GM04504 (cell line): ENCODE results near the gene ADAMTS3.
"Not testable (repeated sequence)": the region's sequence is repeated elsewhere in the genome, so short reads cannot be mapped to it uniquely, and the experiment has no call there.

Experiments used
- DNase-seq: peaks from one replicate; pipeline ENCODE4 v3.0.0-alpha.2; 2012; ENCODE audit warnings: low read depth

The ADAMTS3 gene

GRCh38 chr4:72471816-72472215 is 97.2 kb downstream of the ADAMTS3 start:
- DNase-seq: no peak

GRCh38 chr4:72468904-72469502 is 100.0 kb downstream of the ADAMTS3 start:
- DNase-seq: no peak

- DNase-seq: no peak
Measured at GRCh38 chr4:72467633-72468032, 101.4 kb downstream of the ADAMTS3 start.

GRCh38 chr4:72463724-72464123 is 105.3 kb downstream of the ADAMTS3 start:
- DNase-seq: no peak

GRCh38 chr4:72457158-72457557 is 111.9 kb downstream of the ADAMTS3 start:
- DNase-seq: no peak

- no peak for DNase-seq
Measured at GRCh38 chr4:72451349-72451748, 117.7 kb downstream of the ADAMTS3 start.

GRCh38 chr4:72449705-72450104 is 119.3 kb downstream of the ADAMTS3 start:
- DNase-seq: no peak

- no peak for DNase-seq
Measured at GRCh38 chr4:72448231-72448630, 120.8 kb downstream of the ADAMTS3 start.

GRCh38 chr4:72446353-72447055 is 122.5 kb downstream of the ADAMTS3 start:
- DNase-seq: no peak

GRCh38 chr4:72444092-72444491 is 124.9 kb downstream of the ADAMTS3 start:
- DNase-seq: no peak

GRCh38 chr4:72442715-72443114 is 126.3 kb downstream of the ADAMTS3 start:
- no peak for DNase-seq

- DNase-seq: no peak
Measured at GRCh38 chr4:72442147-72442546, 126.9 kb downstream of the ADAMTS3 start.

GRCh38 chr4:72440386-72440785 is 128.6 kb downstream of the ADAMTS3 start:
- DNase-seq: no peak

- no peak for DNase-seq
Measured at GRCh38 chr4:72432975-72433374, 136.0 kb downstream of the ADAMTS3 start.

- no peak for DNase-seq
Measured at GRCh38 chr4:72432282-72432681, 136.7 kb downstream of the ADAMTS3 start.

GRCh38 chr4:72430988-72431387 is 138.0 kb downstream of the ADAMTS3 start:
- no peak for DNase-seq

- no peak for DNase-seq
Measured at GRCh38 chr4:72430050-72430449, 139.0 kb downstream of the ADAMTS3 start.

- DNase-seq: no peak
Measured at GRCh38 chr4:72429397-72429889, 139.6 kb downstream of the ADAMTS3 start.

- no peak for DNase-seq
Measured at GRCh38 chr4:72427057-72427456, 142.0 kb downstream of the ADAMTS3 start.

GRCh38 chr4:72425908-72426307 is 143.1 kb downstream of the ADAMTS3 start:
- not testable (repeated sequence) for DNase-seq

GRCh38 chr4:72424006-72424405 is 145.0 kb downstream of the ADAMTS3 start:
- DNase-seq: no peak

GRCh38 chr4:72422416-72422815 is 146.6 kb downstream of the ADAMTS3 start:
- no peak for DNase-seq

GRCh38 chr4:72418458-72418857 is 150.6 kb downstream of the ADAMTS3 start:
- peak; percentile 69 for DNase-seq

- no peak for DNase-seq
Measured at GRCh38 chr4:72410158-72410557, 158.9 kb downstream of the ADAMTS3 start.
